Measurements from ENCODE around the gene SCUBE2. TPM values are rescaled to one million over a fixed set of nuclear protein-coding genes. Genes with fewer than 3 reads are reported as not detected.

Gene SCUBE2
- total and polyA plus RNA-seq, 2 donors: 2.1 to 2.5 TPM

- Histone ChIP-seq H3K4me1 (ENCODE audit: control insufficient read depth in 2 of 2, insufficient read depth in 2 of 2, low read length in 2 of 2) (peaks cover 0 to 12% of the 10 kb centered on the region in 2 donors), H3K27me3 (ENCODE audit: control insufficient read depth in 2 of 2, insufficient read depth in 1 of 2, low read length in 1 of 2) (no peaks in the 10 kb centered on the region), H3K9me3 (ENCODE audit: control insufficient read depth in 2 of 2, insufficient read depth in 1 of 2, low read length in 1 of 2) (no peaks in the 10 kb centered on the region), H3K4me3 (ENCODE audit: low read length in 2 of 2) (no peak overlapping the region), H3K27ac (ENCODE audit: low read depth in 1 of 2, low read length in 1 of 2) (no peak overlapping the region), H3K36me3 (ENCODE audit: control insufficient read depth in 2 of 2, insufficient read depth in 2 of 2, low read length in 1 of 2) (peaks cover 0 to under 1% of the 10 kb centered on the region in 2 donors)
- WGBS: 93% methylated on average over 2 of the region's 2 CpGs
- DNase-seq (ENCODE audit: low read depth in 6 of 9, low spot score in 9 of 9): no peak
Observed at GRCh38 chr11:9133956-9134355, 42.6 kb upstream of the SCUBE2 start.

GRCh38 chr11:9132203-9132878 is 40.9 kb upstream of the SCUBE2 start:
- H3K9me3 ChIP-seq (ENCODE audit: control insufficient read depth in 2 of 2, insufficient read depth in 1 of 2, low read length in 1 of 2): no peaks in the 10 kb centered on the region
- H3K36me3 ChIP-seq (ENCODE audit: control insufficient read depth in 2 of 2, insufficient read depth in 2 of 2, low read length in 1 of 2): no peaks in the 10 kb centered on the region
- no peak overlapping the region for H3K4me3 ChIP-seq (ENCODE audit: low read length in 2 of 2)
- no peak overlapping the region for H3K27ac ChIP-seq (ENCODE audit: low read depth in 1 of 2, low read length in 1 of 2)
- WGBS: 98% methylated on average over 5 of the region's 5 CpGs
- H3K4me1 ChIP-seq (ENCODE audit: control insufficient read depth in 2 of 2, insufficient read depth in 2 of 2, low read length in 2 of 2): peaks cover 0 to 4% of the 10 kb centered on the region in 2 donors
- no peak for DNase-seq (ENCODE audit: low read depth in 6 of 9, low spot score in 9 of 9)
- H3K27me3 ChIP-seq (ENCODE audit: control insufficient read depth in 2 of 2, insufficient read depth in 1 of 2, low read length in 1 of 2): no peaks in the 10 kb centered on the region

GRCh38 chr11:9130297-9130696 is 38.9 kb upstream of the SCUBE2 start:
- no peaks in the 10 kb centered on the region for H3K9me3 ChIP-seq (ENCODE audit: control insufficient read depth in 2 of 2, insufficient read depth in 1 of 2, low read length in 1 of 2)
- no peaks in the 10 kb centered on the region for H3K27me3 ChIP-seq (ENCODE audit: control insufficient read depth in 2 of 2, insufficient read depth in 1 of 2, low read length in 1 of 2)
- H3K27ac ChIP-seq (ENCODE audit: low read depth in 1 of 2, low read length in 1 of 2): no peak overlapping the region
- no peaks in the 10 kb centered on the region for H3K36me3 ChIP-seq (ENCODE audit: control insufficient read depth in 2 of 2, insufficient read depth in 2 of 2, low read length in 1 of 2)
- WGBS: 94% methylated on average over 1 of the region's 1 CpG
- no peaks in the 10 kb centered on the region for H3K4me1 ChIP-seq (ENCODE audit: control insufficient read depth in 2 of 2, insufficient read depth in 2 of 2, low read length in 2 of 2)
- DNase-seq (ENCODE audit: low read depth in 6 of 9, low spot score in 9 of 9): no peak
- H3K4me3 ChIP-seq (ENCODE audit: low read length in 2 of 2): no peak overlapping the region

- Histone ChIP-seq H3K9me3 (ENCODE audit: control insufficient read depth in 2 of 2, insufficient read depth in 1 of 2, low read length in 1 of 2) (no peaks in the 10 kb centered on the region), H3K4me1 (ENCODE audit: control insufficient read depth in 2 of 2, insufficient read depth in 2 of 2, low read length in 2 of 2) (no peaks in the 10 kb centered on the region), H3K27me3 (ENCODE audit: control insufficient read depth in 2 of 2, insufficient read depth in 1 of 2, low read length in 1 of 2) (no peaks in the 10 kb centered on the region), H3K27ac (ENCODE audit: low read depth in 1 of 2, low read length in 1 of 2) (no peak overlapping the region), H3K36me3 (ENCODE audit: control insufficient read depth in 2 of 2, insufficient read depth in 2 of 2, low read length in 1 of 2) (no peaks in the 10 kb centered on the region), H3K4me3 (ENCODE audit: low read length in 2 of 2) (no peak overlapping the region)
- no peak for DNase-seq (ENCODE audit: low read depth in 6 of 9, low spot score in 9 of 9)
- WGBS: 54% methylated on average over 2 of the region's 2 CpGs
Observed at GRCh38 chr11:9126636-9127035, 35.2 kb upstream of the SCUBE2 start.

GRCh38 chr11:9125185-9125886 is 33.9 kb upstream of the SCUBE2 start:
- Histone ChIP-seq H3K4me1 (ENCODE audit: control insufficient read depth in 2 of 2, insufficient read depth in 2 of 2, low read length in 2 of 2) (no peaks in the 10 kb centered on the region), H3K27me3 (ENCODE audit: control insufficient read depth in 2 of 2, insufficient read depth in 1 of 2, low read length in 1 of 2) (no peaks in the 10 kb centered on the region), H3K36me3 (ENCODE audit: control insufficient read depth in 2 of 2, insufficient read depth in 2 of 2, low read length in 1 of 2) (no peaks in the 10 kb centered on the region), H3K9me3 (ENCODE audit: control insufficient read depth in 2 of 2, insufficient read depth in 1 of 2, low read length in 1 of 2) (no peaks in the 10 kb centered on the region), H3K4me3 (ENCODE audit: low read length in 2 of 2) (no peak overlapping the region), H3K27ac (ENCODE audit: low read depth in 1 of 2, low read length in 1 of 2) (no peak overlapping the region)
- 97% methylated on average over 2 of the region's 2 CpGs for WGBS
- no peak for DNase-seq (ENCODE audit: low read depth in 6 of 9, low spot score in 9 of 9)

GRCh38 chr11:9123595-9124304 is 32.4 kb upstream of the SCUBE2 start:
- Histone ChIP-seq H3K27ac (ENCODE audit: low read depth in 1 of 2, low read length in 1 of 2) (no peak overlapping the region), H3K4me3 (ENCODE audit: low read length in 2 of 2) (no peak overlapping the region), H3K36me3 (ENCODE audit: control insufficient read depth in 2 of 2, insufficient read depth in 2 of 2, low read length in 1 of 2) (no peaks in the 10 kb centered on the region), H3K4me1 (ENCODE audit: control insufficient read depth in 2 of 2, insufficient read depth in 2 of 2, low read length in 2 of 2) (no peaks in the 10 kb centered on the region), H3K9me3 (ENCODE audit: control insufficient read depth in 2 of 2, insufficient read depth in 1 of 2, low read length in 1 of 2) (no peaks in the 10 kb centered on the region), H3K27me3 (ENCODE audit: control insufficient read depth in 2 of 2, insufficient read depth in 1 of 2, low read length in 1 of 2) (no peaks in the 10 kb centered on the region)
- no peak for DNase-seq (ENCODE audit: low read depth in 6 of 9, low spot score in 9 of 9)
- 92% methylated on average over 2 of the region's 2 CpGs for WGBS

- WGBS: 95% methylated on average over 2 of the region's 2 CpGs
- no peaks in the 10 kb centered on the region for H3K9me3 ChIP-seq (ENCODE audit: control insufficient read depth in 2 of 2, insufficient read depth in 1 of 2, low read length in 1 of 2)
- H3K4me3 ChIP-seq (ENCODE audit: low read length in 2 of 2): no peak overlapping the region
- H3K4me1 ChIP-seq (ENCODE audit: control insufficient read depth in 2 of 2, insufficient read depth in 2 of 2, low read length in 2 of 2): no peaks in the 10 kb centered on the region
- DNase-seq (ENCODE audit: low read depth in 6 of 9, low spot score in 9 of 9): no peak
- no peak overlapping the region for H3K27ac ChIP-seq (ENCODE audit: low read depth in 1 of 2, low read length in 1 of 2)
- H3K36me3 ChIP-seq (ENCODE audit: control insufficient read depth in 2 of 2, insufficient read depth in 2 of 2, low read length in 1 of 2): no peaks in the 10 kb centered on the region
- H3K27me3 ChIP-seq (ENCODE audit: control insufficient read depth in 2 of 2, insufficient read depth in 1 of 2, low read length in 1 of 2): no peaks in the 10 kb centered on the region
Observed at GRCh38 chr11:9121469-9121796, 30.0 kb upstream of the SCUBE2 start.

GRCh38 chr11:9120664-9121468 is 29.5 kb upstream of the SCUBE2 start:
- no peaks in the 10 kb centered on the region for H3K4me1 ChIP-seq (ENCODE audit: control insufficient read depth in 2 of 2, insufficient read depth in 2 of 2, low read length in 2 of 2)
- WGBS: 92% methylated on average over 9 of the region's 9 CpGs
- H3K27me3 ChIP-seq (ENCODE audit: control insufficient read depth in 2 of 2, insufficient read depth in 1 of 2, low read length in 1 of 2): no peaks in the 10 kb centered on the region
- H3K9me3 ChIP-seq (ENCODE audit: control insufficient read depth in 2 of 2, insufficient read depth in 1 of 2, low read length in 1 of 2): no peaks in the 10 kb centered on the region
- no peaks in the 10 kb centered on the region for H3K36me3 ChIP-seq (ENCODE audit: control insufficient read depth in 2 of 2, insufficient read depth in 2 of 2, low read length in 1 of 2)
- no peak overlapping the region for H3K4me3 ChIP-seq (ENCODE audit: low read length in 2 of 2)
- H3K27ac ChIP-seq (ENCODE audit: low read depth in 1 of 2, low read length in 1 of 2): no peak overlapping the region
- no peak for DNase-seq (ENCODE audit: low read depth in 6 of 9, low spot score in 9 of 9)

- 97% methylated on average over 2 of the region's 2 CpGs for WGBS
- Histone ChIP-seq H3K4me1 (ENCODE audit: control insufficient read depth in 2 of 2, insufficient read depth in 2 of 2, low read length in 2 of 2) (no peaks in the 10 kb centered on the region), H3K36me3 (ENCODE audit: control insufficient read depth in 2 of 2, insufficient read depth in 2 of 2, low read length in 1 of 2) (no peaks in the 10 kb centered on the region), H3K9me3 (ENCODE audit: control insufficient read depth in 2 of 2, insufficient read depth in 1 of 2, low read length in 1 of 2) (peaks cover 0 to 3% of the 10 kb centered on the region in 2 donors), H3K27me3 (ENCODE audit: control insufficient read depth in 2 of 2, insufficient read depth in 1 of 2, low read length in 1 of 2) (no peaks in the 10 kb centered on the region), H3K27ac (ENCODE audit: low read depth in 1 of 2, low read length in 1 of 2) (no peak overlapping the region), H3K4me3 (ENCODE audit: low read length in 2 of 2) (no peak overlapping the region)
- DNase-seq (ENCODE audit: low read depth in 6 of 9, low spot score in 9 of 9): no peak
Observed at GRCh38 chr11:9118277-9118676, 26.9 kb upstream of the SCUBE2 start.

All from thymus (tissue), 11 donors.